Measurements from ENCODE around the gene WAC.

The WAC gene

GRCh38 chr10:28631896-28632583 is 99.1 kb downstream of the WAC start:
- no peak for DNase-seq (ENCODE audit: low read depth, low spot score)
- TF ChIP-seq CTCF (IDR thresholded peaks at IDR 0.05; ENCODE audit: insufficient read depth, low read length, missing control alignments) = no peak
- CTCF ChIA-PET = interaction anchor here (1.0 to 2.2 kb wide), 6 partner anchors 10 to 865 kb away, joined by 3 to 15 read pairs (median 4); no protein-coding TSS in a partner anchor
- POLR2A ChIA-PET = no interaction called here
- H3K4me3 ChIP-seq (ENCODE audit: low read depth, low read length) = no peak overlapping the region

- TF ChIP-seq CTCF (IDR thresholded peaks at IDR 0.05; ENCODE audit: insufficient read depth, low read length, missing control alignments) = no peak
- POLR2A ChIA-PET = no interaction called here
- CTCF ChIA-PET = interaction anchor here (1.0 to 2.2 kb wide), 6 partner anchors 9 to 864 kb away, joined by 3 to 15 read pairs (median 4); no protein-coding TSS in a partner anchor
- no peak for DNase-seq (ENCODE audit: low read depth, low spot score)
- no peak overlapping the region for H3K4me3 ChIP-seq (ENCODE audit: low read depth, low read length)
Measured at GRCh38 chr10:28632584-28632945, 99.6 kb downstream of the WAC start.

GRCh38 chr10:28633750-28634149 is 100.8 kb downstream of the WAC start:
- CTCF ChIA-PET = no interaction called here
- POLR2A ChIA-PET = no interaction called here

GRCh38 chr10:28637346-28637745 is 104.4 kb downstream of the WAC start:
- POLR2A ChIA-PET = no interaction called here
- TF ChIP-seq CTCF (IDR thresholded peaks at IDR 0.05; ENCODE audit: insufficient read depth, low read length, missing control alignments) = no peak
- H3K4me3 ChIP-seq (ENCODE audit: low read depth, low read length) = no peak overlapping the region
- DNase-seq (ENCODE audit: low read depth, low spot score) = no peak
- CTCF ChIA-PET = interaction anchor here (0.8 to 3.7 kb wide), 2 partner anchors 9 to 26 kb away, joined by 3 to 24 read pairs; no protein-coding TSS in a partner anchor

More at GRCh38 chr10:28633750-28634149, 100.8 kb downstream of the WAC start:
- no peak for DNase-seq (ENCODE audit: low read depth, low spot score)
- no peak for TF ChIP-seq CTCF (IDR thresholded peaks at IDR 0.05; ENCODE audit: insufficient read depth, low read length, missing control alignments)
- H3K4me3 ChIP-seq (ENCODE audit: low read depth, low read length) = no peak overlapping the region

GRCh38 chr10:28638392-28638791 is 105.5 kb downstream of the WAC start:
- no peak for DNase-seq (ENCODE audit: low read depth, low spot score)
- H3K4me3 ChIP-seq (ENCODE audit: low read depth, low read length) = no peak overlapping the region
- ChIA-PET POLR2A (no interaction called here), CTCF (interaction anchor here (3.7 kb wide), 1 partner anchor 10 kb away, joined by 24 read pairs; no protein-coding TSS in a partner anchor)
- TF ChIP-seq CTCF (IDR thresholded peaks at IDR 0.05; ENCODE audit: insufficient read depth, low read length, missing control alignments) = no peak

- TF ChIP-seq CTCF (IDR thresholded peaks at IDR 0.05; ENCODE audit: insufficient read depth, low read length, missing control alignments) = no peak
- no peak overlapping the region for H3K4me3 ChIP-seq (ENCODE audit: low read depth, low read length)
- CTCF ChIA-PET = interaction anchor here (1.2 to 1.9 kb wide), 3 partner anchors 12 to 664 kb away, joined by 3 to 8 read pairs (median 3); no protein-coding TSS in a partner anchor
- POLR2A ChIA-PET = no interaction called here
- DNase-seq (ENCODE audit: low read depth, low spot score) = no peak
Measured at GRCh38 chr10:28640551-28640950, 107.6 kb downstream of the WAC start.

Measured in AG04449 (cell line).